T-cell (primary cell): ENCODE measurements around the gene KCNMB4. TPM values are rescaled to one million over a fixed set of nuclear protein-coding genes. Genes with fewer than 3 reads are reported as not detected.
"Not testable (repeated sequence)": the region's sequence is repeated elsewhere in the genome, so short reads cannot be mapped to it uniquely, and the experiment has no call there.

ENCODE experiments used
- ATAC-seq, 4 experiments: fragments of 200-7000 bp in 3 of 4; fragments of 150-1000 bp in 1 of 4; cut with Tn5 transposase; replicated peaks in 1 of 4; 1 replicate in 3 of 4; 2 replicates in 1 of 4; pipeline ENCODE4 v1.10.0; 2021; ENCODE audit warnings: moderate library complexity in 3 of 4, mild to moderate bottlenecking in 2 of 4, moderate number of reproducible peaks in 1 of 4
- CTCF ChIA-PET, 2 donors: fragments of 300-600 bp; sonication (Branson Sonifier 250); formaldehyde crosslinking; loops; one replicate each; lab custom pipeline; 2022; ENCODE audit warnings: antibody characterized with exemption in 2 of 2; lab: Charles Lee
- POLR2A ChIA-PET, 2 donors: fragments of 300-600 bp; sonication (Branson Sonifier 250); formaldehyde crosslinking; loops; one replicate each; lab custom pipeline; 2022; ENCODE audit warnings: antibody characterized with exemption in 2 of 2; lab: Charles Lee
- DNase-seq, 35 experiments: peaks; one replicate each; pipeline versions ENCODE4 v3.0.0 to v3.0.0-alpha.2; 2013 to 2023
- H3K27ac ChIP-seq: one replicate; pipeline ENCODE4 v1.5.1; 2013; ENCODE audit warnings: low read length
- H3K27me3 ChIP-seq, 2 experiments: replicated peaks in 1 of 2; 1 replicate in 1 of 2; 2 replicates in 1 of 2; pipeline versions ENCODE4 v1.6.1 to v1.7.0; 2013; ENCODE audit warnings: low read length in 1 of 2, mixed read lengths in 1 of 2; ENCODE audit not compliant: control insufficient read depth in 2 of 2, insufficient read depth in 2 of 2; ENCODE audit errors: extremely low read depth in 1 of 2
- H3K36me3 ChIP-seq, 2 donors: 1 replicate in 1 of 2; 2 replicates in 1 of 2; pipeline versions ENCODE4 v1.6.1 to v1.7.0; 2013; ENCODE audit warnings: low read length in 1 of 2; ENCODE audit not compliant: control insufficient read depth in 2 of 2, insufficient read depth in 1 of 2; ENCODE audit errors: extremely low read depth in 1 of 2
- H3K4me1 ChIP-seq, 2 experiments: 1 replicate in 1 of 2; 2 replicates in 1 of 2; pipeline versions ENCODE4 v1.6.1 to v1.7.0; 2013; ENCODE audit warnings: low read length in 2 of 2, mixed read lengths in 1 of 2; ENCODE audit not compliant: insufficient read depth in 2 of 2, control insufficient read depth in 1 of 2; ENCODE audit errors: extremely low read depth in 1 of 2
- H3K4me3 ChIP-seq, 2 donors: 1 replicate in 1 of 2; 2 replicates in 1 of 2; pipeline versions ENCODE4 v1.5.1 to v1.7.0; 2013; ENCODE audit warnings: mild to moderate bottlenecking in 2 of 2, low read length in 1 of 2, moderate library complexity in 1 of 2; ENCODE audit not compliant: control insufficient read depth in 1 of 2; ENCODE audit errors: extremely low read depth in 1 of 2
- H3K9me3 ChIP-seq: 2 replicates; pipeline ENCODE4 v1.7.0; 2013
- H3K27ac Mint-ChIP-seq, 2 donors: one replicate each; pipeline ENCODE4 v1.8.0; 2020 to 2021; ENCODE audit warnings: mild to moderate bottlenecking in 2 of 2, mixed read lengths in 2 of 2
- H3K27me3 Mint-ChIP-seq, 2 donors: one replicate each; pipeline ENCODE4 v1.8.0; 2021 to 2022; ENCODE audit warnings: mixed read lengths in 2 of 2
- H3K36me3 Mint-ChIP-seq: one replicate; pipeline ENCODE4 v1.8.0; 2021; ENCODE audit warnings: mixed read lengths
- H3K4me1 Mint-ChIP-seq, 3 donors: one replicate each; pipeline ENCODE4 v1.8.0; 2020 to 2022; ENCODE audit warnings: mixed read lengths in 3 of 3, mild to moderate bottlenecking in 1 of 3
- H3K4me3 Mint-ChIP-seq, 3 donors: one replicate each; pipeline ENCODE4 v1.8.0; 2020 to 2022; ENCODE audit warnings: mild to moderate bottlenecking in 3 of 3, mixed read lengths in 3 of 3, moderate library complexity in 3 of 3
- H3K9me3 Mint-ChIP-seq, 3 donors: one replicate each; pipeline ENCODE4 v1.8.0; 2020 to 2022; ENCODE audit warnings: mixed read lengths in 3 of 3
- WGBS: methylation state at CpG from one replicate; pipeline ENCODE4 v1.1.5; 2013; ENCODE audit warnings: missing lambda C conversion rate; ENCODE audit not compliant: insufficient coverage; 5-methylcytosine and 5-hydroxymethylcytosine counted together
- total RNA-seq, 35 experiments: library from RNA in 6 of 35; stranded (reverse) in 6 of 35; fragments of 120-200 nt in 1 of 35; gene quantifications; one replicate each; pipeline versions ENCODE4 v1.2.1 to v1.2.4 and lab custom pipeline; 2013 to 2026

KCNMB4 gene
- total RNA-seq, 5 donors from 2014 or later (not counting 1 experiment from before 2014, with no cell fraction given), result 0.79 to 2.6 (median 1.5) TPM

GRCh38 chr12:70386771-70387170 lies 20.7 kb downstream of the KCNMB4 start:
- WGBS, result no CpG with 5 or more reads among the region's 1 CpG
- ChIA-PET POLR2A (interaction anchor here in 1 of 2 donors (0.6 to 0.7 kb wide), 2 partner anchors 21 to 1019 kb away, joined by 5 to 7 read pairs; partner anchors contain the start of gene KCNMB4), CTCF (interaction anchor here in 1 of 2 donors (0.6 kb wide), 1 partner anchor 1230 kb away, joined by 3 read pairs; no protein-coding TSS in a partner anchor)
- H3K36me3 Mint-ChIP-seq, result peaks cover 7% of the 10 kb centered on the region
- Histone ChIP-seq H3K27me3 (no peaks in the 10 kb centered on the region), H3K27ac (no peak overlapping the region), H3K4me3 (no peak overlapping the region), H3K36me3 (no peaks in the 10 kb centered on the region), H3K4me1 (no peaks in the 10 kb centered on the region), H3K9me3 (no peaks in the 10 kb centered on the region)
- no peak overlapping the region for H3K4me3 Mint-ChIP-seq
- no peaks in the 10 kb centered on the region for H3K4me1 Mint-ChIP-seq
- no peak overlapping the region for H3K27ac Mint-ChIP-seq
- peaks cover 0 to 4% of the 10 kb centered on the region in 2 donors for H3K27me3 Mint-ChIP-seq
- peaks cover 0 to 8% (median 2%) of the 10 kb centered on the region in 3 donors for H3K9me3 Mint-ChIP-seq
- ATAC-seq (no peak), DNase-seq (no peak)

GRCh38 chr12:70389678-70390077 lies 23.6 kb downstream of the KCNMB4 start:
- no peaks in the 10 kb centered on the region for H3K4me1 Mint-ChIP-seq
- CTCF ChIA-PET, result no interaction called here
- no peak overlapping the region for H3K27ac ChIP-seq
- no peak overlapping the region for H3K4me3 Mint-ChIP-seq
- WGBS, result no CpG with 5 or more reads among the region's 2 CpGs
- H3K27ac Mint-ChIP-seq, result no peak overlapping the region
- H3K4me1 ChIP-seq, result no peaks in the 10 kb centered on the region
- ATAC-seq (no peak), DNase-seq (no peak)
- POLR2A ChIA-PET, result no interaction called here
- H3K27me3 ChIP-seq, result no peaks in the 10 kb centered on the region
- no peak overlapping the region for H3K4me3 ChIP-seq
- H3K9me3 ChIP-seq, result no peaks in the 10 kb centered on the region
- H3K9me3 Mint-ChIP-seq, result peaks cover 0 to 8% (median 2%) of the 10 kb centered on the region in 3 donors
- peaks cover 7% of the 10 kb centered on the region for H3K36me3 Mint-ChIP-seq
- H3K36me3 ChIP-seq, result no peaks in the 10 kb centered on the region
- peaks cover 0 to 4% of the 10 kb centered on the region in 2 donors for H3K27me3 Mint-ChIP-seq

- not testable (repeated sequence) for H3K27me3 Mint-ChIP-seq
Observed at GRCh38 chr12:70392631-70393030, 26.5 kb downstream of the KCNMB4 start.

GRCh38 chr12:70393787-70394499 lies 27.9 kb downstream of the KCNMB4 start:
- H3K9me3 ChIP-seq, result no peaks in the 10 kb centered on the region
- no peak overlapping the region for H3K27ac ChIP-seq
- H3K4me3 ChIP-seq, result no peak overlapping the region
- peaks cover 4% of the 10 kb centered on the region for H3K36me3 Mint-ChIP-seq
- H3K27me3 Mint-ChIP-seq, result no peaks in the 10 kb centered on the region
- DNase-seq (no peak), ATAC-seq (no peak)
- peaks cover 0 to 8% (median 2%) of the 10 kb centered on the region in 3 donors for H3K9me3 Mint-ChIP-seq
- no peaks in the 10 kb centered on the region for H3K36me3 ChIP-seq
- WGBS, result no CpG with 5 or more reads among the region's 2 CpGs
- ChIA-PET POLR2A (no interaction called here), CTCF (interaction anchor here in 1 of 2 donors (0.5 kb wide), 1 partner anchor 972 kb away, joined by 4 read pairs; no protein-coding TSS in a partner anchor)
- no peak overlapping the region for H3K27ac Mint-ChIP-seq
- no peak overlapping the region for H3K4me3 Mint-ChIP-seq
- H3K4me1 Mint-ChIP-seq, result no peaks in the 10 kb centered on the region
- H3K27me3 ChIP-seq, result no peaks in the 10 kb centered on the region
- H3K4me1 ChIP-seq, result no peaks in the 10 kb centered on the region

More at GRCh38 chr12:70392631-70393030, 26.5 kb downstream of the KCNMB4 start:
- 40% methylated on average over 1 of the region's 1 CpG for WGBS
- H3K4me3 Mint-ChIP-seq, ATAC-seq, DNase-seq, POLR2A ChIA-PET, H3K27me3 ChIP-seq, H3K4me1 ChIP-seq, H3K4me1 Mint-ChIP-seq, H3K4me3 ChIP-seq, H3K9me3 Mint-ChIP-seq, H3K36me3 Mint-ChIP-seq, CTCF ChIA-PET, H3K9me3 ChIP-seq, H3K27ac Mint-ChIP-seq, H3K27ac ChIP-seq, H3K36me3 ChIP-seq: not testable (repeated sequence)

- H3K4me1 ChIP-seq, result no peaks in the 10 kb centered on the region
- H3K4me3 Mint-ChIP-seq, result no peak overlapping the region
- H3K36me3 Mint-ChIP-seq, result peaks cover 18% of the 10 kb centered on the region
- peaks cover 0 to 5% (median 0%) of the 10 kb centered on the region in 3 donors for H3K9me3 Mint-ChIP-seq
- no peaks in the 10 kb centered on the region for H3K36me3 ChIP-seq
- H3K4me1 Mint-ChIP-seq, result no peaks in the 10 kb centered on the region
- no peak overlapping the region for H3K27ac Mint-ChIP-seq
- POLR2A ChIA-PET, result no interaction called here
- CTCF ChIA-PET, result no interaction called here
- no peaks in the 10 kb centered on the region for H3K9me3 ChIP-seq
- no peak overlapping the region for H3K27ac ChIP-seq
- H3K27me3 Mint-ChIP-seq, result no peaks in the 10 kb centered on the region
- DNase-seq (no peak), ATAC-seq (no peak)
- no peak overlapping the region for H3K4me3 ChIP-seq
- no peaks in the 10 kb centered on the region for H3K27me3 ChIP-seq
Observed at GRCh38 chr12:70398002-70398401, 31.9 kb downstream of the KCNMB4 start.

GRCh38 chr12:70398862-70399261 lies 32.8 kb downstream of the KCNMB4 start:
- H3K27me3 ChIP-seq, result no peaks in the 10 kb centered on the region
- no peak overlapping the region for H3K27ac ChIP-seq
- 60% methylated on average over 1 of the region's 3 CpGs for WGBS
- DNase-seq (no peak), ATAC-seq (no peak)
- no peaks in the 10 kb centered on the region for H3K4me1 ChIP-seq
- CTCF ChIA-PET, result no interaction called here
- Mint-ChIP-seq H3K9me3 (peaks cover 0 to 5% (median 0%) of the 10 kb centered on the region in 3 donors), H3K36me3 (peaks cover 18% of the 10 kb centered on the region), H3K4me3 (no peak overlapping the region), H3K4me1 (no peaks in the 10 kb centered on the region), H3K27me3 (no peaks in the 10 kb centered on the region), H3K27ac (no peak overlapping the region)
- H3K36me3 ChIP-seq, result no peaks in the 10 kb centered on the region
- H3K4me3 ChIP-seq, result no peak overlapping the region
- H3K9me3 ChIP-seq, result no peaks in the 10 kb centered on the region
- POLR2A ChIA-PET, result no interaction called here
